PC-9 (cell line): ENCODE data around the gene CDK17. TPM values are rescaled to one million over a fixed set of nuclear protein-coding genes. Genes with fewer than 3 reads are reported as not detected.

Experiments
- BruUV-seq: library from RNA; stranded (reverse); fragments of 400-500 nt; replicated peaks from 2 replicates; lab custom pipeline; 2021; lab: Mats Ljungman, UMichigan
- CTCF ChIA-PET: fragments of 300-600 bp; sonication (Branson Sonifier 250); formaldehyde crosslinking; loops from one replicate; lab custom pipeline; 2022; ENCODE audit warnings: antibody characterized with exemption; lab: Charles Lee
- POLR2A ChIA-PET: fragments of 300-600 bp; sonication (Branson Sonifier 250); formaldehyde crosslinking; loops from one replicate; lab custom pipeline; 2022; ENCODE audit warnings: antibody characterized with exemption; ENCODE audit not compliant: unreplicated experiment; lab: Charles Lee
- DNase-seq, 2 experiments: peaks; one replicate each; pipeline versions ENCODE4 v3.0.0 to v3.0.0-alpha.2; 2015 to 2022; ENCODE audit warnings: mixed read lengths in 1 of 2
- H2AFZ ChIP-seq: fragments of 200-600 bp; sonication (generic); 2 replicates; pipeline ENCODE4 v1.8.1; 2017; ENCODE audit warnings: antibody characterized with exemption
- H3F3A ChIP-seq: fragments of 200-600 bp; sonication (generic); 2 replicates; pipeline ENCODE4 v1.8.1; 2017; ENCODE audit warnings: antibody characterized with exemption, mild to moderate bottlenecking, low read depth; ENCODE audit not compliant: insufficient read depth
- H3K27ac ChIP-seq: fragments of 200-600 bp; sonication (generic); 2 replicates; pipeline ENCODE4 v1.6.1; 2016; ENCODE audit warnings: mixed run types
- H3K27me3 ChIP-seq: fragments of 200-600 bp; sonication (generic); 2 replicates; pipeline ENCODE4 v1.6.1; 2016; ENCODE audit warnings: low read depth, mixed run types; ENCODE audit not compliant: insufficient read depth
- H3K36me3 ChIP-seq: fragments of 200-600 bp; sonication (generic); 2 replicates; pipeline ENCODE4 v1.6.1; 2016; ENCODE audit warnings: low read depth, mixed run types
- H3K4me1 ChIP-seq: fragments of 200-600 bp; sonication (generic); replicated peaks from 2 replicates; pipeline ENCODE4 v1.6.1; 2016; ENCODE audit warnings: mixed run types; ENCODE audit not compliant: insufficient read depth
- H3K4me2 ChIP-seq: fragments of 200-600 bp; sonication (generic); 2 replicates; pipeline ENCODE4 v1.6.1; 2017; ENCODE audit warnings: mixed run types
- H3K4me3 ChIP-seq: fragments of 200-600 bp; sonication (generic); 2 replicates; pipeline ENCODE4 v1.6.1; 2016; ENCODE audit warnings: mixed run types
- H3K79me2 ChIP-seq: fragments of 200-600 bp; sonication (generic); 2 replicates; pipeline ENCODE4 v1.6.1; 2017; ENCODE audit warnings: low read depth, mixed run types
- H3K9me2 ChIP-seq: fragments of 200-600 bp; sonication (generic); 2 replicates; pipeline ENCODE4 v1.8.1; 2017; ENCODE audit warnings: mild to moderate bottlenecking; ENCODE audit not compliant: insufficient read depth
- H3K9me3 ChIP-seq: fragments of 200-600 bp; sonication (generic); 2 replicates; pipeline ENCODE4 v1.8.1; 2016; ENCODE audit warnings: low read depth; ENCODE audit not compliant: insufficient read depth
- H4K20me1 ChIP-seq: fragments of 200-600 bp; sonication (generic); 2 replicates; pipeline ENCODE4 v1.8.1; 2017; ENCODE audit not compliant: insufficient read depth
- CTCF ChIP-seq: fragments of 200-600 bp; sonication (generic); conservative IDR thresholded peaks from 2 replicates; pipeline ENCODE4 v1.6.1; 2017; ENCODE audit warnings: mixed run types, antibody characterized with exemption, mild to moderate bottlenecking, moderate library complexity
- EZH2 ChIP-seq: fragments of 200-600 bp; sonication (generic); IDR thresholded peaks from 2 replicates; pipeline ENCODE4 v1.8.0; 2017; ENCODE audit warnings: antibody characterized with exemption, low read depth
- intact Hi-C: fragments of 100-400 bp; cut with micrococcal nuclease; formaldehyde crosslinking; loops from one replicate; pipeline ENCODE4 v1.10.0; 2022; ENCODE audit not compliant: unreplicated experiment
- total RNA-seq: library from RNA; stranded (reverse); gene quantifications from 2 replicates; pipeline ENCODE4 v1.2.3, GENCODE V29; 2021

CDK17 gene
- total RNA-seq, 1 experiment from 2014 or later, result 29.0 TPM

- H2AFZ ChIP-seq, result no peak overlapping the region
- POLR2A ChIA-PET, result no interaction called here
- peaks cover 4% of the 10 kb centered on the region for H3F3A ChIP-seq
- H3K36me3 ChIP-seq, result peaks cover 32% of the 10 kb centered on the region
- H3K27ac ChIP-seq, result no peak overlapping the region
- DNase-seq, result no peak
- CTCF ChIA-PET, result interaction anchor here (0.7 kb wide), 1 partner anchor 275 kb away, joined by 3 read pairs; no protein-coding TSS in a partner anchor
- H3K79me2 ChIP-seq, result peaks cover 74% of the 10 kb centered on the region
- intact Hi-C loops, result no loop called here
- H3K27me3 ChIP-seq, result no peaks in the 10 kb centered on the region
- no peaks in the 10 kb centered on the region for H3K9me3 ChIP-seq
- peaks cover 38% of the 10 kb centered on the region for H4K20me1 ChIP-seq
- TF ChIP-seq CTCF (no peak), EZH2 (no peak)
- no peaks in the 10 kb centered on the region for H3K4me1 ChIP-seq
- H3K9me2 ChIP-seq, result no peaks in the 10 kb centered on the region
- no peak overlapping the region for H3K4me2 ChIP-seq
- BruUV-seq, result no TSS peak
- H3K4me3 ChIP-seq, result no peak overlapping the region
These were observed 155.4 kb downstream of the CDK17 start for GRCh38 chr12:96244826-96245225.

DNA sequence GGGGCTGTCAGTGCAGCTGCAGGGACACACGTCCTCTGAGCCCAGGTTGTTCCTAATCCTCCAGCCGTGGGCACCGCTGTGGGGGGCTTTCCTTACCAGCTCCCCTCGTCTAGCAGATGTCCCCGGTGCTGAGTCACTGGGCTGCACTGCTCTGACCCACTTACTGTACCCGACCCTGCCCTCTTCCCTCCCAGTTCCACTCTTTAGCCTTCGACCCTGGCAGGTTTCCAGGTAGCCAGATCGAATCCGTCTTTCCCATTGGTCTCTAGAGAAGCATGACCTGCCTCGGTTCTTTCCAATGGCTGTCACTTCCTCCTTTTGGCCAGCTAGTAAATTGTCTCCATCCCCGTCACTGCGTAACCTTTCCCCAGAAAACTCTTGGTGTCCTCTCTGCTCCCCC lies 157.6 kb downstream of the CDK17 start:
- intact Hi-C loops, result no loop called here
- ChIA-PET POLR2A (no interaction called here), CTCF (no interaction called here)
- no peak for DNase-seq
- no peak overlapping the region for H3K4me2 ChIP-seq
- H4K20me1 ChIP-seq, result peaks cover 56% of the 10 kb centered on the region
- H3K4me3 ChIP-seq, result no peak overlapping the region
- H2AFZ ChIP-seq, result no peak overlapping the region
- no TSS peak for BruUV-seq
- H3K27ac ChIP-seq, result no peak overlapping the region
- H3K36me3 ChIP-seq, result peaks cover 24% of the 10 kb centered on the region; the same call in 1 of the 2 replicates
- H3K79me2 ChIP-seq, result peaks cover 82% of the 10 kb centered on the region
- H3F3A ChIP-seq, result peaks cover 4% of the 10 kb centered on the region
- no peaks in the 10 kb centered on the region for H3K9me3 ChIP-seq
- no peaks in the 10 kb centered on the region for H3K4me1 ChIP-seq
- H3K9me2 ChIP-seq, result no peaks in the 10 kb centered on the region
- no peak for TF ChIP-seq EZH2
- no peak for TF ChIP-seq CTCF
- no peaks in the 10 kb centered on the region for H3K27me3 ChIP-seq

GRCh38 chr12:96241846-96242256 lies 158.4 kb downstream of the CDK17 start:
- CTCF ChIA-PET, result no interaction called here
- Histone ChIP-seq H3F3A (peaks cover 4% of the 10 kb centered on the region), H3K4me3 (no peak overlapping the region), H4K20me1 (peaks cover 63% of the 10 kb centered on the region), H3K9me3 (no peaks in the 10 kb centered on the region), H3K27ac (no peak overlapping the region), H3K27me3 (no peaks in the 10 kb centered on the region), H3K4me1 (no peaks in the 10 kb centered on the region), H3K4me2 (no peak overlapping the region), H3K79me2 (peaks cover 89% of the 10 kb centered on the region), H2AFZ (no peak overlapping the region), H3K9me2 (no peaks in the 10 kb centered on the region), H3K36me3 (peaks cover 20% of the 10 kb centered on the region; the same call in 1 of the 2 replicates)
- POLR2A ChIA-PET, result no interaction called here
- TF ChIP-seq EZH2 (no peak), CTCF (no peak)
- intact Hi-C loops, result no loop called here
- no TSS peak for BruUV-seq
- DNase-seq, result no peak
